Measurements from ENCODE around the gene GLI3.

The GLI3 gene

GRCh38 chr7:42025635-42026375, 211.2 kb downstream of the GLI3 start:
- no peak for DNase-seq (ENCODE audit: low spot score in 2 of 2)
- Mint-ChIP-seq H3K36me3 (no peaks in the 10 kb centered on the region), H3K9me3 (no peaks in the 10 kb centered on the region), H3K4me3 (no peak overlapping the region), H3K4me1 (no peaks in the 10 kb centered on the region), H3K27ac (no peak overlapping the region)
- ATAC-seq, result no peak

DNA sequence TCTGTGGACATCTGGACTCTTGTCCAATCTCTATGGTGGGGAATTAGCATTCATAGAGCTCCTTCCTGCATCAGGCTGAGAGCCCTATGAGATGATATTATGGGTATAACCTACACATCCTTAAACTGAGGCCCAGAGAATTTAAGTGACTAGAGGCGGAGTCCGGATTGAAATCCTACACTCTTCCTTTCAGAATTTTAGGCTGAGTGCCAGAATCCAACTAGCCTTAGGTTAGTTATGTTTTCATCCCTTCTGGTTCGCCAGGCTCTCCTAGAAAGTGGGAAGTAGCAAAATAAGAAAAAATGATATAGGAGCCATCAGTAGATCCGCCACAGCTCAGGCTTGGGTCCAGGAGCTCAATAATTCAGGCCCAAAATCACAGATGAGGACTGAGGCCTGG, 212.5 kb downstream of the GLI3 start:
- ATAC-seq, result no peak
- Mint-ChIP-seq H3K4me1 (no peaks in the 10 kb centered on the region), H3K27ac (no peak overlapping the region), H3K4me3 (no peak overlapping the region), H3K9me3 (no peaks in the 10 kb centered on the region), H3K36me3 (no peaks in the 10 kb centered on the region)
- no peak for DNase-seq (ENCODE audit: low spot score in 2 of 2)

GRCh38 chr7:42023262-42023661, 213.7 kb downstream of the GLI3 start:
- Mint-ChIP-seq H3K4me3 (no peak overlapping the region), H3K4me1 (no peaks in the 10 kb centered on the region), H3K9me3 (no peaks in the 10 kb centered on the region), H3K36me3 (no peaks in the 10 kb centered on the region), H3K27ac (no peak overlapping the region)
- ATAC-seq (no peak), DNase-seq (ENCODE audit: low spot score in 2 of 2) (no peak)

DNA sequence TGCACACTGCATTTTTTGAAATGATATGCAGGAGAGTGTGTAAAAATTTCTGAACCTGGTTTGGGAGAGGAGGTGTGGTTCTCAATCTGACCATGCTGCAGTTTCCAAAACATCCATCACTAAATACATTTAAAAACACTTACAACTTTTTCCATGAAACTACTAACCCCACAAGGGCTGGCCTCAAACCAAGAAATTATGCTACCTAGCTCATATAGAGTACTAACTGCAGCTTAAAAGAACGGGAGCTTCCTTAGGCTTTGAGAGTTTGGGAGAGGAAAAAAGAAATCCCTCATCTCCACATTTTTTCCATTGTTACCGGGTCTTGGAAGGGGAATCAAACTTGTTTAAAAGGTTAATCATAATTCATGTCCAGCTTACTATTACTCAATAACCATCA, 214.2 kb downstream of the GLI3 start:
- H3K4me3 Mint-ChIP-seq, result no peak overlapping the region
- H3K36me3 Mint-ChIP-seq, result no peaks in the 10 kb centered on the region
- ATAC-seq, result no peak
- no peaks in the 10 kb centered on the region for H3K4me1 Mint-ChIP-seq
- no peak for DNase-seq (ENCODE audit: low spot score in 2 of 2)
- H3K9me3 Mint-ChIP-seq, result no peaks in the 10 kb centered on the region
- H3K27ac Mint-ChIP-seq, result no peak overlapping the region

GRCh38 chr7:42022056-42022455, 215.0 kb downstream of the GLI3 start:
- Mint-ChIP-seq H3K4me3 (no peak overlapping the region), H3K4me1 (no peaks in the 10 kb centered on the region), H3K27ac (no peak overlapping the region), H3K9me3 (no peaks in the 10 kb centered on the region), H3K36me3 (no peaks in the 10 kb centered on the region)
- no peak for ATAC-seq
- no peak for DNase-seq (ENCODE audit: low spot score in 2 of 2)

DNA sequence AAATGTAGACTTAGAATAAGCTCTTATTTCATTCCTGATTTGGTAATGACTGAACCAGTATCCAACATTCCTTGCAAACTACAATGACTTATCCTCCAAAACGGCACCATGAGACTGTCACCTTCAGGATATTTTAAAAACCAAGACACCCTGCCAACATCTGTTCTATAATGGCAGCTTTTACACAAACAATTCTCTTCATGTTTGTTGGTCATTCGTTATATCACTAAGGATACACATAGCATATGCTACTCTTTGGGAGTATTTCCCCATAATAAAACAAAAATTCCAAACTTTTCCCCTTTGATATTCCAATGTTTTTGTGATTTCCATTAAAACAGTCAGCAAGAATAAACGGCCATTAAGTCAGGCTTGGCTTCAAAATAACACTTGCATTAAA, 215.4 kb downstream of the GLI3 start:
- Mint-ChIP-seq H3K9me3 (no peaks in the 10 kb centered on the region), H3K4me1 (no peaks in the 10 kb centered on the region), H3K4me3 (no peak overlapping the region), H3K27ac (no peak overlapping the region), H3K36me3 (no peaks in the 10 kb centered on the region)
- no peak for DNase-seq (ENCODE audit: low spot score in 2 of 2)
- ATAC-seq, result no peak

GRCh38 chr7:42020061-42020460, 216.9 kb downstream of the GLI3 start:
- H3K27ac Mint-ChIP-seq, result no peak overlapping the region
- DNase-seq (ENCODE audit: low spot score in 2 of 2) (no peak), ATAC-seq (no peak)
- H3K9me3 Mint-ChIP-seq, result no peaks in the 10 kb centered on the region
- H3K36me3 Mint-ChIP-seq, result no peaks in the 10 kb centered on the region
- H3K4me1 Mint-ChIP-seq, result no peaks in the 10 kb centered on the region
- H3K4me3 Mint-ChIP-seq, result no peak overlapping the region

- H3K4me3 Mint-ChIP-seq, result no peak overlapping the region
- ATAC-seq, result no peak
- H3K4me1 Mint-ChIP-seq, result no peaks in the 10 kb centered on the region
- H3K27ac Mint-ChIP-seq, result no peak overlapping the region
- H3K36me3 Mint-ChIP-seq, result no peaks in the 10 kb centered on the region
- H3K9me3 Mint-ChIP-seq, result peaks cover 5% of the 10 kb centered on the region
- DNase-seq (ENCODE audit: low spot score in 2 of 2), result no peak
Observed at GRCh38 chr7:42017349-42017986, 219.5 kb downstream of the GLI3 start.

DNA sequence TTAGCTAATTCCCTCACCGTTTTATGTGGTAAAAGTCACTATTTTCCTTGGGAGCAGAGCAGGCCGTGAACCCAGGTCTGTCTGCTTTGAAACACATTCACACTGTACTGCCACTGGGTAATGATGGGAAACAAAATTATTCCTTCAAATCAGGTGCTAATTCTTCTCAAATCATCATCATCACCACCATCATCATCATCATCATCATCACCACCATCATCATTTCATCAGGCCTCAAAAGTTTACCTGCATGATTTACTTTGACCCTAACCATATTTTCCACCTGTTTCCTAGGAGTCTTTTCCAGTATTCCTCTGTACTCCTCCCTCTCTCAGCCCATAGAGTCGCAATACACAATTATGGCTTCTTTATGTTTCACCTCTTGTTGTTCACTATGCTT, 220.5 kb downstream of the GLI3 start:
- Mint-ChIP-seq H3K4me3 (no peak overlapping the region), H3K36me3 (no peaks in the 10 kb centered on the region), H3K27ac (no peak overlapping the region), H3K9me3 (peaks cover 5% of the 10 kb centered on the region), H3K4me1 (no peaks in the 10 kb centered on the region)
- ATAC-seq (no peak), DNase-seq (ENCODE audit: low spot score in 2 of 2) (no peak)

GRCh38 chr7:42014625-42015618, 222.1 kb downstream of the GLI3 start:
- no peaks in the 10 kb centered on the region for H3K4me1 Mint-ChIP-seq
- no peak overlapping the region for H3K4me3 Mint-ChIP-seq
- DNase-seq (ENCODE audit: low spot score in 2 of 2) (peak in 1 of 2 donors; percentile 59), ATAC-seq (no peak)
- no peak overlapping the region for H3K27ac Mint-ChIP-seq
- no peaks in the 10 kb centered on the region for H3K36me3 Mint-ChIP-seq
- peaks cover 5% of the 10 kb centered on the region for H3K9me3 Mint-ChIP-seq

- H3K9me3 Mint-ChIP-seq, result peaks cover 8% of the 10 kb centered on the region
- H3K27ac Mint-ChIP-seq, result no peak overlapping the region
- no peak overlapping the region for H3K4me3 Mint-ChIP-seq
- H3K36me3 Mint-ChIP-seq, result no peaks in the 10 kb centered on the region
- ATAC-seq (no peak), DNase-seq (ENCODE audit: low spot score in 2 of 2) (no peak)
- H3K4me1 Mint-ChIP-seq, result no peaks in the 10 kb centered on the region
Observed at GRCh38 chr7:42012786-42013360, 224.1 kb downstream of the GLI3 start.

DNA sequence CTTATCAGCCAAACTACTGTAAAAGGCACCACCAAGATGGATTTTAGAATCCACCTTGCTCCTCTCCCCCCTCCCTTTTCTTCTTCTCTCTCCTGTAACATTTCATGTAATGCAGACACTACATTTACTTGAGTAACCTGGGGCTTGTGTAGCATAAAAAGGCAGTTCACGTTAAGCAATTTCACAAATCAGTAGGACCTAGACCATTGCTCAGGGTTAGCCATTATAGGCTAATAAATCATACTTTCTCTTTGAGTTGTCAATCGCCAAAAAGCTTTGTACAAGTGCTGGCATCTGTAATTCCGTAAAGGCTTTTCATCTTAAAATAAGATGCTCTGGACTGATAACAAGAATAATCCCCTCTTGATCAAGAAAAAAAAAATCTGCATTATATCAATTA, 224.7 kb downstream of the GLI3 start:
- Mint-ChIP-seq H3K27ac (no peak overlapping the region), H3K4me3 (no peak overlapping the region), H3K9me3 (peaks cover 8% of the 10 kb centered on the region), H3K36me3 (no peaks in the 10 kb centered on the region), H3K4me1 (no peaks in the 10 kb centered on the region)
- ATAC-seq (no peak), DNase-seq (ENCODE audit: low spot score in 2 of 2) (no peak)

GRCh38 chr7:42011846-42012245, 225.2 kb downstream of the GLI3 start:
- DNase-seq (ENCODE audit: low spot score in 2 of 2) (no peak), ATAC-seq (no peak)
- Mint-ChIP-seq H3K4me3 (no peak overlapping the region), H3K9me3 (peaks cover 8% of the 10 kb centered on the region), H3K27ac (no peak overlapping the region), H3K4me1 (no peaks in the 10 kb centered on the region), H3K36me3 (no peaks in the 10 kb centered on the region)

DNA sequence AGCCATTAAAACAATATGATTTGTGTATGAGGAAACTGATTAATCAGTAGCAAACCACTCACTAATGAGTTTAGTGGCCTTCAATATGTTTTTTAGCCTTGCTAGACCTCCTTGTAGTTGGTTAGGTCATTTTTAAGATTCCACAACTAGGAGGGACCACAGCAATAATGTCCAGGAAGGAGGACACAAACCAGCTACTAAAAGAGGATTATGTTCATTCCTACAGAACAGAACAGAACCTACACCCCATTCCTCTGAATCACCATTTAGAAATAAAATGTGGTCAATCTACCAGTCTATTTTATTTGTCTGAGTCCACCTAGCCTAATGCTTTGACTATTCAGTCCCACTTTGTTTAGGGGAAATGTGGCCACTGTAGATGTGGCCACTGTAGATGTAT, 226.3 kb downstream of the GLI3 start:
- ATAC-seq, result no peak
- Mint-ChIP-seq H3K27ac (no peak overlapping the region), H3K4me3 (no peak overlapping the region), H3K36me3 (no peaks in the 10 kb centered on the region), H3K9me3 (peaks cover 8% of the 10 kb centered on the region), H3K4me1 (no peaks in the 10 kb centered on the region)
- DNase-seq (ENCODE audit: low spot score in 2 of 2), result no peak

- H3K27ac Mint-ChIP-seq, result no peak overlapping the region
- peaks cover 2% of the 10 kb centered on the region for H3K9me3 Mint-ChIP-seq
- H3K36me3 Mint-ChIP-seq, result no peaks in the 10 kb centered on the region
- DNase-seq (ENCODE audit: low spot score in 2 of 2) (no peak), ATAC-seq (no peak)
- no peaks in the 10 kb centered on the region for H3K4me1 Mint-ChIP-seq
- no peak overlapping the region for H3K4me3 Mint-ChIP-seq
Observed at GRCh38 chr7:42006801-42007513, 230.1 kb downstream of the GLI3 start.
